ENCODE results near the gene ANKRD13D. TPM values are rescaled to one million over a fixed set of nuclear protein-coding genes. Genes with fewer than 3 reads are reported as not detected.
A peak's percentile ranks its signal among the peaks of the same experiment; 100 is the strongest.

ANKRD13D gene
- polyA plus RNA-seq, 1 donor = 38.8 TPM

DNA sequence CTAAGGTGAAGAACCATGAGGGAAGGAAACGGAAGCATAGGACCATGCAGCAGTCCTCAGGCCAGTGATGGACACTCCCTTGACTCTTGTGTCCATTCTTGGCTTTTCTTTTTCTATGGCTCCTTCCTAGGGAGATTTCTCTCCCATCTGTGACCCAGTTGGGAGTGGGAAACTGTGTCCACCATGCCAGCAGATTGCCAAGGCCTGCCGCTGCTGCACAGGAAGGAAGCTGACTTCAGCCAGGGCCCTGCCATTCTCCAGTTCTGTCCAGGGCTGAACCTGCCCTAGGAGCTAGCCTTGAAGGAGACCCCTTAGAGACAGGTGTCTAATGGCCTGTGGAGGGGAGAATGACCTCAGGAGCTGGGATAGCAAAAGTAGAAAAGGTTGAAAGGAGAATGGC lies 31.6 kb downstream of the ANKRD13D start:
- no peaks in the 10 kb centered on the region for H3K36me3 ChIP-seq (ENCODE audit: control insufficient read depth, insufficient read depth, low read length)
- no peak overlapping the region for H3K4me3 ChIP-seq (ENCODE audit: low read length)
- no peaks in the 10 kb centered on the region for H3K9me3 ChIP-seq (ENCODE audit: control insufficient read depth, low read depth, low read length)
- H3K27ac ChIP-seq (ENCODE audit: low read length) = no peak overlapping the region
- peaks cover 7% of the 10 kb centered on the region for H3K4me1 ChIP-seq (ENCODE audit: control insufficient read depth, insufficient read depth, low read length)
- no peak for DNase-seq
- no CpG with 5 or more reads among the region's 2 CpGs for WGBS (ENCODE audit: insufficient coverage, low lambda C conversion rate)
- H3K27me3 ChIP-seq (ENCODE audit: control insufficient read depth, insufficient read depth, low read length) = no peaks in the 10 kb centered on the region

DNA sequence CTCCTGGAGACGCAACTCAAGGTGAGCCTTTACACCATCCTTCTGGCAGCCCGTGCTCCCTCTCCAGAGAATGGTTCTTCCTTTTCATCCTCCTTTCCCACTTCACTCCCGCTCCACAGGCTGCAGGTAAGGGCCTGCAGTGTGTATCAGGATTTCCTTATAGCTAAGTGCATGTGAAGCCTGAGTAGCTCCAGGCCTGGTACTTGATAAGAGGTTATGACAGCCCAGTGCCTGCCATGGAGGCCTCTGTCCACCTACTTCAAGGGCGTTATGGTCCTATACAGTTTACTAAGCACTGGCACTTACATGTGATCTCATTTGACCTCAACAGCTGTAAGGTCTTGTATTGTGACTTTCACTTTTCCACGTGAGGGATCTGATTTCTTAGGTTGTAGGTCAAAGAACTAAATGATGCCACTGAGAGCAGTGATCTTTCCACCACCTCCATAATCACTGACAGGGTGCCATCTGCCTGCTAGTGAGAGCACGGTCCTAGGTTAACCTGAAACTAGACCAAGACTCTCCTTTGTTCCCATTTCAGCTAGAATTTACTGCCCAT lies 32.3 kb downstream of the ANKRD13D start:
- DNase-seq = peak in 1 of 2 donors; percentile 31
- Histone ChIP-seq H3K9me3 (ENCODE audit: control insufficient read depth, low read depth, low read length) (no peaks in the 10 kb centered on the region), H3K4me3 (ENCODE audit: low read length) (no peak overlapping the region), H3K4me1 (ENCODE audit: control insufficient read depth, insufficient read depth, low read length) (peaks cover 7% of the 10 kb centered on the region), H3K36me3 (ENCODE audit: control insufficient read depth, insufficient read depth, low read length) (no peaks in the 10 kb centered on the region), H3K27ac (ENCODE audit: low read length) (no peak overlapping the region), H3K27me3 (ENCODE audit: control insufficient read depth, insufficient read depth, low read length) (no peaks in the 10 kb centered on the region)
- WGBS (ENCODE audit: insufficient coverage, low lambda C conversion rate) = no CpG with 5 or more reads among the region's 6 CpGs

DNA sequence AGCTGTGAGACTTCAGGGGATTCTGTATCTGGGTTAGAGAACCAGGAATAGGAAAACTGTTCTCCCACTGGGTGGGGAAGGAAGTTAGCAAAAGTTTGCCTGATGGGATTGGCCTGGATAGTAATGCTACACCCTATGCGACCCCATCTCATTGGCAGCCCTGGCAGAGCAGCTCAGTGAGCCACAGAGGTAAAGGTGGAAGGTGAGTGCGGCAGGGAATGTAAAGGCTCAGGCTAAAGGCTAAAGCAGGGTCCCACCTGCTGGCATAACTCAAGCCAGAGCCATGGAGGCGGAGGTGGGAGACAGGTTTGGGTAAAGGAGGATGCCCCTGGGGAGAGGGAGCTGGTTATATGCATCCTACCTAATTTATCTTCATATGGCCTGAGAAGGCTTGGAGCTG lies 32.9 kb downstream of the ANKRD13D start:
- no CpG with 5 or more reads among the region's 3 CpGs for WGBS (ENCODE audit: insufficient coverage, low lambda C conversion rate)
- Histone ChIP-seq H3K9me3 (ENCODE audit: control insufficient read depth, low read depth, low read length) (no peaks in the 10 kb centered on the region), H3K4me1 (ENCODE audit: control insufficient read depth, insufficient read depth, low read length) (peaks cover 7% of the 10 kb centered on the region), H3K36me3 (ENCODE audit: control insufficient read depth, insufficient read depth, low read length) (no peaks in the 10 kb centered on the region), H3K4me3 (ENCODE audit: low read length) (no peak overlapping the region), H3K27ac (ENCODE audit: low read length) (no peak overlapping the region), H3K27me3 (ENCODE audit: control insufficient read depth, insufficient read depth, low read length) (no peaks in the 10 kb centered on the region)
- DNase-seq = no peak

DNA sequence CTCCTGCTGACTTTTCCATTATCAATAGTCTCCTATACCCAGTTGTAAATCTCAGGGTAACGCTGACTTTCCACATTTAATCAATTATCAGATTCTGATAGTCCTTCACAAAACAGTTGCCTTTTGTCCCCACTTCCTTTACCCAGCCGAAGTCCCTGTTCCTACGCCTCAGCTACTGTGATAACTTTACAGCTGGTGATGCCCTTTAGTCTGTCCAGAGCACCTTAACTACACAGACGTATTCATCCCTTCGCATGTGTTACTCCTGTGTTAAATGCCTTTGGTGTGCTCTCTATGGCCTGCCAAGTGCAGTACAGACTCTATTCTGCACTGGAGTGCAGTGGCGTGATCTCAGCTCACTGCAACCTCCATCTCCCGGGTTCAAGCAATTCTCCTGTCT lies 34.4 kb downstream of the ANKRD13D start:
- peaks cover 4% of the 10 kb centered on the region for H3K4me1 ChIP-seq (ENCODE audit: control insufficient read depth, insufficient read depth, low read length)
- 17% methylated on average over 1 of the region's 7 CpGs for WGBS (ENCODE audit: insufficient coverage, low lambda C conversion rate)
- no peak overlapping the region for H3K4me3 ChIP-seq (ENCODE audit: low read length)
- peak in 1 of 2 donors; percentile 58 for DNase-seq
- H3K27ac ChIP-seq (ENCODE audit: low read length) = no peak overlapping the region
- H3K9me3 ChIP-seq (ENCODE audit: control insufficient read depth, low read depth, low read length) = no peaks in the 10 kb centered on the region
- no peaks in the 10 kb centered on the region for H3K27me3 ChIP-seq (ENCODE audit: control insufficient read depth, insufficient read depth, low read length)
- H3K36me3 ChIP-seq (ENCODE audit: control insufficient read depth, insufficient read depth, low read length) = no peaks in the 10 kb centered on the region

DNA sequence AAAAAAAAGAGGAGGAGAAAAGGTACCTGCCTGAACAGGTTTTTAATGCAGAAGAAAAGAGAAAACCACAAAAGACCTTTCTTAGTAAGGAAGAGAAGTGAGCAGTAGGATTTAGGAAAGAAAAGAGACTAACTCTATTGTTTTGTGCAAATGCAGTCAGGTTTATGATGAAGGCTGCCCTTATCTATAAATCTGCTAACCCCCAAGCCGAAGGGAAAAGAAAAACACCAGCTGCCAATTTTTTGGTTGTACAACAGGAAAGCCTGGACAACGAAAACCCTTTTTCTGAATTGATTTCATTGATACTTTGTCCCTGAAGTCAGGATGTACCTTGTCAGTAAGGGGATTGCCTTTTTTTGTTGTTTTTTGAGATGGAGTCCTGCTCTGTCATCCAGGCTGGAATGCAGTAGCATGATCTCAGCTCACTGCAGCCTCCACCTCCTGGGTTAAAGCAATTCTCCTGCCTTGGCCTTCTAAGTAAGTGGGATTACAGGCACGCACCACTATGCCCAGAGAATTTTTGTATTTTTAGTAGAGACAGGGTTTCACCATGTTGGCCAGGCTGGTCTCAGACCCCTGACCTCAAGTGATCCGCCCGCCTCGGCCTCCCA lies 43.1 kb downstream of the ANKRD13D start:
- Histone ChIP-seq H3K9me3 (ENCODE audit: control insufficient read depth, low read depth, low read length) (no peaks in the 10 kb centered on the region), H3K36me3 (ENCODE audit: control insufficient read depth, insufficient read depth, low read length) (peaks cover 2% of the 10 kb centered on the region), H3K4me1 (ENCODE audit: control insufficient read depth, insufficient read depth, low read length) (no peaks in the 10 kb centered on the region), H3K27ac (ENCODE audit: low read length) (no peak overlapping the region), H3K4me3 (ENCODE audit: low read length) (no peak overlapping the region), H3K27me3 (ENCODE audit: control insufficient read depth, insufficient read depth, low read length) (no peaks in the 10 kb centered on the region)
- WGBS (ENCODE audit: insufficient coverage, low lambda C conversion rate) = no CpG with 5 or more reads among the region's 6 CpGs
- DNase-seq = no peak

DNA sequence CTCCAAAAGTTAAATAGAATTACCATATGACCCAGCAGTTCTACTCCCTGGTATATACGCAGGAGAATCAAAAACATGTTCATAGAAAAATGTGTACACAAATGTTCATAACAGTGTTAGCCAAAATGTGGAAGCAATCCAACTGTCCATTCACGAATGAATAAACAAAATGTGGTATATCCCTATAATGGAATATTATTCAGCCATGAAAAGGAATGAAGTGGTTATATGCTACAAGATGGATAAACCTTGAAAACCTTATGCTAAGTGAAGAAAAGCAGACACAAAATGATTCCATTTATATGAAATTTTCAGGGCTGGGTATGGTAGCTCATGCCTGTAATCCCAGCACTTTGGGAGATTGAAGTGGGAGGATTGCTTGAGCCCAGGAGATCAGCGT lies 48.2 kb downstream of the ANKRD13D start:
- Histone ChIP-seq H3K4me3 (ENCODE audit: low read length) (no peak overlapping the region), H3K36me3 (ENCODE audit: control insufficient read depth, insufficient read depth, low read length) (no peaks in the 10 kb centered on the region), H3K27ac (ENCODE audit: low read length) (no peak overlapping the region), H3K4me1 (ENCODE audit: control insufficient read depth, insufficient read depth, low read length) (no peaks in the 10 kb centered on the region), H3K27me3 (ENCODE audit: control insufficient read depth, insufficient read depth, low read length) (no peaks in the 10 kb centered on the region), H3K9me3 (ENCODE audit: control insufficient read depth, low read depth, low read length) (no peaks in the 10 kb centered on the region)
- DNase-seq = no peak
- 100% methylated on average over 1 of the region's 3 CpGs for WGBS (ENCODE audit: insufficient coverage, low lambda C conversion rate)

DNA sequence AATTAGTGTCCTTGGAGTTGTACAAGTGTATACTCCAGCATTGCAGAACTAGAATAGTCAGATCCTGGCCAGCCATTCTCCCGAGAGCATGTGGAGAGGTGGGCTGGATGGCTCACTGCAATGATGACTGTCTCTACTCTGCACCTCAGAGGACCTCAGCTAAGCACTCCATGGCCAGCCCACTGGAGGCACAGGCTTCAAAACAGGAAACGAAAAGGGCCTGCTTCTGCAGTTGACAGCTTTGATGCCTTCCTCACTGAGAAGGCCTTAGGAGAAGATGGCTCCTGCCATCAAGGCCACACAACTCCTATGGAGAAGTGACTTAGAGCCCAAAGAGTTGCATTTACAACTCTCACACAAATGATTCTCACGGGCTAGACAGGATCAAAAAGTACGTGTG lies 55.2 kb downstream of the ANKRD13D start:
- Histone ChIP-seq H3K27ac (ENCODE audit: low read length) (no peak overlapping the region), H3K27me3 (ENCODE audit: control insufficient read depth, insufficient read depth, low read length) (no peaks in the 10 kb centered on the region), H3K4me3 (ENCODE audit: low read length) (no peak overlapping the region), H3K4me1 (ENCODE audit: control insufficient read depth, insufficient read depth, low read length) (peaks cover 37% of the 10 kb centered on the region), H3K36me3 (ENCODE audit: control insufficient read depth, insufficient read depth, low read length) (no peaks in the 10 kb centered on the region), H3K9me3 (ENCODE audit: control insufficient read depth, low read depth, low read length) (no peaks in the 10 kb centered on the region)
- no CpG with 5 or more reads among the region's 4 CpGs for WGBS (ENCODE audit: insufficient coverage, low lambda C conversion rate)
- no peak for DNase-seq

DNA sequence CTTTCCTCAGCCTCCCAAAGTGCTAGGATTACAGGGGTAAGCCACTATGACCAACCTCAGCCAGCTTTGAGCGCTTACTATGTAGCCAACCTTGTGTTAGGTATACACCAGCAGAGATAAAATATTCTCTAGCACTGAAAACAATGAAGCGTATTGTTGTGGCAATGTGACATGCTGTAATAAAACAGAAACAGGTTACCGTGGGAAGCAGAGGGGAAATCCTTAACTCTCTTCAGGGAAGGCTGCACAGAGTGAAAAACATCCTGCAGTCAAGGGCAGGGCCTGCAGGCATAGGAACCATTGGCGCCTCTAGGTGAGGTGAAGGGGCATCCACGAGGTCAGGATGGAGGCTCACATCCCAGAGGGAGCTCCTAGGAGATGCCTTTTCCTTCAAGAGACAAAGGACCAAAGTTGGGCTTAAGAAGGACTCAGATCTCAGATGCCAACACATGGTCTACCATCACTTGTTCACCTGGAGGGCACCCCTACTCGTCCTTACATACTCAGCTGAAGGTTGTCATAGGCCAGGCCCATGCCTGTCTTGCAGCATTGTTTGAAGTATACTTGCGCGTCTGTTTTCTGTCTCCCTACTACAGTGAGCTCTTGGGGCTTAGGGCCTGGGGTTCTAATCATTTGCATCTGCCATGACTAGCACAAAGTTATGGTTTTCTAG lies 56.3 kb downstream of the ANKRD13D start:
- Histone ChIP-seq H3K27me3 (ENCODE audit: control insufficient read depth, insufficient read depth, low read length) (no peaks in the 10 kb centered on the region), H3K4me3 (ENCODE audit: low read length) (no peak overlapping the region), H3K27ac (ENCODE audit: low read length) (peak overlapping the region; percentile 72), H3K36me3 (ENCODE audit: control insufficient read depth, insufficient read depth, low read length) (no peaks in the 10 kb centered on the region), H3K4me1 (ENCODE audit: control insufficient read depth, insufficient read depth, low read length) (peaks cover 44% of the 10 kb centered on the region), H3K9me3 (ENCODE audit: control insufficient read depth, low read depth, low read length) (no peaks in the 10 kb centered on the region)
- peak in 1 of 2 donors; percentile 70 for DNase-seq
- WGBS (ENCODE audit: insufficient coverage, low lambda C conversion rate) = no CpG with 5 or more reads among the region's 8 CpGs

DNA sequence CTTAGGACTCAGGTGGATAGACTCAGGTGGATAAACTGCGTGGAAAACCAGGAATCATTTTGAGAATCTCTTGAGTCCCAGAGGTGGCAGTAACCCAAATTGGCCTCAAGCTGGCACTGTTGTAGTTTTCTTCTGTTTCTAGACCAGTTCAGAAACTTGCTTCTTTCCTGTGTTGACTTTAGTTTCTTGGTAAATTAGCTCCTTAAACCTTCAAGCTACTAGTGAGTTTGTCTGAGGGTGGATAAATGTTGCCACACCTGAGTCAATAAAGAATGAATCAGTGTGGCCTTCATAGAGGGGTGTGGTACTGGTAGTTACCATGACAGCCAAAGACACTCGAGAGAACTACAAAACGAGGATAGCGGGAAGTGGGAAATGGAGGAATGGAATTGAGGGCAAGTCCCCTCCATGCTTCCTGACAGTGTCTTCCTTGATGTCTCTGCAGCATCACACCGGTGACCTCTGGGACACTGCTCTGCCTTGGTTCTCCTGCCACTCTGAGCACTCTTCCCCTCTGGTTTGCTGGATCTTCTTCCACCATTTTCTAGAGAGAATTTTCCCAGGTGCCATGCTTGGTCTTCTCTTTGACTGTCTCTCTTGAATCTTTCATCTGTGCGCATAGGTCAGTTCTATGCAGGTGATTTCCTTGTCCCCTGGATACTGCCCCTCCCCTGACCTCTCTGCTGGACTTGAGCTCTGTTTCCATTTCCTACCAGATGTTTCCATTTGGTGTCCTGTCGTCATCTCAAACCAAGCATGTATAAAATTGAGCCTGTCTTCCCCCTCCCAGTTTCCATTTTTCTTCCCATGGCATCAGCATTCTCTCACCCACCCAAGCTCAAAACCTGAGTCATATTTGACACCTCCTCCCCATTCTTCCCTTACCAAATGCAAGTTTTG lies 57.1 kb downstream of the ANKRD13D start:
- Histone ChIP-seq H3K27me3 (ENCODE audit: control insufficient read depth, insufficient read depth, low read length) (no peaks in the 10 kb centered on the region), H3K4me1 (ENCODE audit: control insufficient read depth, insufficient read depth, low read length) (peaks cover 47% of the 10 kb centered on the region), H3K9me3 (ENCODE audit: control insufficient read depth, low read depth, low read length) (no peaks in the 10 kb centered on the region), H3K4me3 (ENCODE audit: low read length) (no peak overlapping the region), H3K36me3 (ENCODE audit: control insufficient read depth, insufficient read depth, low read length) (peaks cover 2% of the 10 kb centered on the region), H3K27ac (ENCODE audit: low read length) (peak overlapping the region; percentile 72)
- WGBS (ENCODE audit: insufficient coverage, low lambda C conversion rate) = 20% methylated on average over 4 of the region's 7 CpGs
- peak; percentile 81 to 91 for DNase-seq
